Mesenteric fat pad (tissue), 1 donor: ENCODE results near the gene LDLRAP1. TPM values are rescaled to one million over a fixed set of nuclear protein-coding genes. Genes with fewer than 3 reads are reported as not detected.

Source experiments
- DNase-seq: peaks from one replicate; pipeline ENCODE4 v3.0.0-alpha.2; 2020; ENCODE audit warnings: low spot score
- total RNA-seq: library from RNA; stranded (reverse); fragmentation: NEBNext Ultra II Directional; extraction: Animal tissue kit (Norgen Biotek cat#: 25700); gene quantifications from one replicate; pipeline ENCODE4 v1.2.1, GENCODE V29; 2021
- donor health status: DM: yes; HTN: yes; CAD: no.

Gene LDLRAP1
- total RNA-seq, 1 donor from 2014 or later, result 27.6 TPM

GRCh38 chr1:25541889-25542658 lies 1.3 kb upstream of the LDLRAP1 start:
- DNase-seq, result no peak

DNA sequence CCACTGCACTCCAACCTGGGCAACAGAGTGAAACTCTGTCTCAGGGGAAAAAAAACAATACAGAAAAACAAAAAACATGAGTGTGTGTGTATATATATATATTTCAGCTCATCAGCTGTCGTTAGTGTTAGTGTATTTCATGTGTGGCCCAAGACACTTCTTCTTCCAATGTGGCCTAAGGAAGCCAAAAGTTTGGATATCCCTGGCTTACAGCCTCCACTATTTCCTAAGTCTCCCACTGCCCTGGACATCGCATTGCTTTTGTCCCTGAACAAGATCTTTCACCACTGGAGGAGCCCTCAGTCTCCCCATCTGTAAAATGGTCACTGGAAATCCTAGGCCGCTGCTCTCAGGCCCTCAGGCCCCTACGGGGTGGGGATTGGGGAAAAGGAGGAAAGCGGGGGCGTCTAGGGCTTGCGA lies 391 bp upstream of the LDLRAP1 start:
- no peak for DNase-seq

DNA sequence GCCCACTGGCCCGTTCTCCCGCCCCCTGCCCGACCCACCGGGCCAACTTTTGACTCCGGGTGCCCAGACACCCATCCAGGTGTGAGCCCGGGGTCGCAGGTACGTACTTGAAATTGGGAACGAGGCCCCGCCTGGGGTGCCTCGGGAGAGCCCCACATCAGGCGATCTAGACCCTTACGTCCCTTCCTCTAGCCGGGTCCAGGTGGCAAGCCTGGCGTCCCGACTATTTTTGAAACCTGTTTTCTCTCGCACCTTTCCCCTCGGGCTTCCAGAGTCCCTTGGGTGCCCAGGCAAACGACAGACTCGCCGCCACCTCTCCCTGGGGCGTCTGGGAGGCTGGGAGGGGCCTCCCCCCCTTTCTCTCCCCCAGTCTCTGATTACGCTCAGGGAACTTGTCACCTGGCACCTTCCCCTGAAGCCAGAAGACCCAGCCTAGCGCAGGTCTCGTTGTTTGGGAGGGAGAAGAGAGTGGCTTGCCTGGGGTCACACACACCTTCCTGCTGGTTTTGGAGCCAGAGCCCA lies 898 bp downstream of the LDLRAP1 start:
- DNase-seq, result no peak

GRCh38 chr1:25544819-25545218 lies 1.4 kb downstream of the LDLRAP1 start:
- DNase-seq, result no peak

DNA sequence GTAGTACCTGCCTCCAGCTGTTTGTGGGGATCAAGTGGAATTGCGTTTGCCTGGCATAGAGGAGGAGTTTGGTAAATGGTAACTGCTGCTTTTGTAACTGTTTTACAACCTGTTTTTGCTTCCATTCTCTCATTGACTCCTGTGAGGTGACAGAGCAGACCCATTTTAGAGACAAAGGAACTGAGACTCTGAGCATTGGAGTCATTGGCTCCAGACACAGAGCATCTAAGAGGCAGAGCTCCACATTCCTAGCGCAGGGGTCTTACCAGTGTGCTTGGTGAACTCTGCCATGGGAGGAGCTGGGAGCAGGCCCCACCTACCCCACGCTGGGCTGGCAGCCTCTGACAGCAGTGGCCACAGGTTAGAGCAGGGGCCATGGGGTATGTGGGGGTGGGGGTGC lies 2.4 kb downstream of the LDLRAP1 start:
- no peak for DNase-seq

DNA sequence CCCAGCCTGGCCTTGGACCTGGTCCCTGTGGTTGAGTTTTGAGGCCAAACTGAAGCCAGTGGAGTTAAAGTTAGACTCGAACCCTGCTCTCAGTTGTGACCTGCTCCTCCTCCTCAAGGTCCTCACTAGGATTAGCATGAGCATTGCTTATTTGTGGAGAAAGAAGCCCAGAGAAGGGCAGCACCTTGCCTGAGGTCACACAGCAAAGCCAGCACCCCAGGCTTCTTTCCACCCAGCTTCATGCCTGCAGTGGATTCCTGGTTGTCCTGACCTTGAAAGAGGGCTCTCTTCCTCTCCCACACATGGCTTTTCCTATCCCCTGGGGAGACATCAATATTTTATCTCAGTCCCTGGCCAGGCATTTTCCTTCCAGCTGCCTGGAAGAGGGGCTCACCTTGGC lies 2.8 kb downstream of the LDLRAP1 start:
- no peak for DNase-seq

- DNase-seq, result no peak
Measured at GRCh38 chr1:25548601-25549000, 5.2 kb downstream of the LDLRAP1 start.

- DNase-seq, result no peak
Measured at GRCh38 chr1:25549273-25550154, 6.1 kb downstream of the LDLRAP1 start.

DNA sequence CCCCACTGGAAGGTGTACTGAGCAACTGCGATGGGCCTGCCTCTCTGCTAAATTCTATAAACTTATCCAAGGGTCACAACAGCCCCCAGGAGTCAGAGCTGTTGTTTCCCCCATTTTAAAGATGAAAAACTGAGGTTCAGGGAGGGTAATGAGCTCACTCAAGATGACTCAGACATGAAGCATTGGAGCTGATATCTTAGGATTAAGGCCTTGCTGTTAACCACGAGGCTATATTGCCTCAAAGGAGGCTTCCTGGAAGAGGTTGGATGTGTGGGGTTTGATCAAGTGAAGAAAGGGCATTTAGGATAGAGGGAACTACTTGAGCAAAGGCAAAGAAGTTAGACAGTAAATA lies 6.7 kb downstream of the LDLRAP1 start:
- DNase-seq, result no peak

GRCh38 chr1:25550683-25551310 lies 7.4 kb downstream of the LDLRAP1 start:
- no peak for DNase-seq

GRCh38 chr1:25553749-25554429 lies 10.5 kb downstream of the LDLRAP1 start:
- DNase-seq, result no peak

- DNase-seq, result no peak
Measured at GRCh38 chr1:25554430-25554780, 11.0 kb downstream of the LDLRAP1 start.

GRCh38 chr1:25554886-25555752 lies 11.7 kb downstream of the LDLRAP1 start:
- DNase-seq, result no peak

- no peak for DNase-seq
Measured at GRCh38 chr1:25555753-25556092, 12.3 kb downstream of the LDLRAP1 start.

DNA sequence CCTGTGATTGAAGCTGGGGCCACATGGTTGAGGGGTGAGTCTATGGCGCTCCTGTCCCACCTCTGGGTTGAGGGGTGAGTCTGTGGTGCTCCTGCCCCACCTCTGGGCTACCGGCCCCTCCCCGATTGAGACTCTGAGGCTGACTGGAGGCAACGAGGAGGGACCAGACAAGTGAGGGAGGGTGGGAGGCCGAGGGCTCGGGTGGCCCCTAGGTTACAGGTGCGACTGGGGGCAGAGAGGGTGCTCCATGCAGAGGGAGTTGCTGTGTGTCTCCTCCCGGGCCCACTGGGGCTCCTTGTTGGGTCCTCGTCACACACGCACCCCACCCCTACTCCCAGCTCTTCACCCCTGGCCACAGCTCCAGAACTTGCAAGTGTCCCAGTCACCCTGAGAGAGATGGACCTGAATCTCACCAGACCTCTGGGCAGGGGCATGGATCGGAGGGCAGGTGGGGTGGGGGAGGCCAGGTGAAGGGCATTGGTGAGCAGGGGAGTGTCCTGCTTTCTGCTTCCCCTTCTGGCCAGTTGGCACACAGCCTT lies 12.8 kb downstream of the LDLRAP1 start:
- DNase-seq, result no peak

DNA sequence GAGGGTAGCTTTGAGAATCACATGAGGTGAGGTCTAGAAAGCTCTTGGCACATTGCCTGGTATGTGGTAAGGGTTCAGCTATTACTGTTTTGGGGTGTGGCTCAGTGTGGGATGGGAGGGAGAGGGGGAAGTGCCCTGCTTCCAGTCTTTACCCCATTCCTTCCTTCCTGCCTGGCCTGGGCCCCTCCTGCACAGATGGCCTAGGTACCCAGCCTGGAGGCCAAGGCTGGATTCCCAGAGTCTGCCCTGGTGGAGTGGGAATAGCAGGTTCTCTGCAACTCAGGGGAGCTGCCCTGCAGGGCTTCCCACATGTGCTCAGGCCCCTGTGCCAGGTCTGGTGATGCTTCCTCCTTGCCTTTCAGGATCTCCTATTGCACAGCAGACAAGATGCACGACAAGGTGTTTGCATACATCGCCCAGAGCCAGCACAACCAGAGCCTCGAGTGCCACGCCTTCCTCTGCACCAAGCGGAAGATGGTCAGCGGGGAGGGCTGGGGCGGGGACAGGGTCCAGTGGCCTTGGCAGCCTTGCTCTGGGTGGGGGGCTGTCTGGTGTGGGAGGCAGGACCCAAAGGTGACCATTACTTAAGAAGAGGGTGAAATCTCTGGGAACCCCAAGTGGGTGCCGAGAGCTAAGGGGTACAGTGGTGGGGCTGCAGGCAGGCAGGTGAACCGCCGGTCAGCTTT lies 13.5 kb downstream of the LDLRAP1 start:
- no peak for DNase-seq

GRCh38 chr1:25557543-25557942 lies 14.1 kb downstream of the LDLRAP1 start:
- no peak for DNase-seq

DNA sequence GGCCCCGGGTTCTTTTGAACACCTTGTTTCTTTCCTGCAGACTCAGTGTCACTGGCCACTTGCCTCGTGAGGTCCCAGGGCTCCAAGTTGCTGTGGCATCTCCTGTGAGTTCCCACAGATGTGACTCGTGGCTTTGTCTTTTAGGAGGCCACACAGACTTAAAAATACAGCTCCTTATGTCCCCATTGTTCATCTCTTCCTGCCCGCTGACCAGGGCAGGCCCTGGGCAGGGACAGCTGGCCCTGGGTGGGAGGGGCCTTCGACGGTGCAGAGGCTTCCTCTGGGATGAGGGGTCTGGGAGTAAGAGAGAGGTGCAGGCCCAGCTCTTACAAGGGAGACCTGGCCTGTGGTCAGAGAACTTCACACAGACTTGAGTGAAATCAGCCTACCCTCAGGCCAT lies 15.6 kb downstream of the LDLRAP1 start:
- no peak for DNase-seq

GRCh38 chr1:25560001-25560400 lies 16.6 kb downstream of the LDLRAP1 start:
- no peak for DNase-seq

DNA sequence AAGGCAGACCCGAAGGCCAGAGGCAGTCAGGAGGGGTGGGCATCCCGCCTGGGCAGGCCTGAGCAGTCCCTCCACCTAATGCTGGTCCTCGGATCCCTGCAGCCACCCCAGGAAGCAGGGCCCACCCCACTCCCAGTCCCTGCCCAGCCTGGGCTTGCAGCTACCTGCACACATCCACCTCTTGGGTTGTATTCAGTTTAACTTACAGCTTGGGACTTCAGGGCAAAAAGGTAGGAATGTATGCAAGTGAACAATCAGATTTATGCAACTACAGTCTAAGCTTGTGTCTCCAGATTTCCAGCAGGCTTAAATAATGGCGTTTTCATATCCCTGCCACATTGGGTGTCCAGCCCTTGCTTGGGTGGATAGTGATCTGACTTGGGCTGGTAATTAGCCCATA lies 17.4 kb downstream of the LDLRAP1 start:
- DNase-seq, result no peak
